GM23338 (cell line): ENCODE data around the gene SENP8. TPM values are rescaled to one million over a fixed set of nuclear protein-coding genes. Genes with fewer than 3 reads are reported as not detected.

Experiments
- ATAC-seq: fragments of 200-7000 bp; cut with Tn5 transposase; 3 replicates; pipeline ENCODE4 v1.9.1; 2020
- DNase-seq: peaks from one replicate; pipeline ENCODE4 v3.0.0-alpha.2; 2015; ENCODE audit warnings: low spot score
- H2AFZ ChIP-seq: fragments of 200-600 bp; sonication (generic); 2 replicates; pipeline ENCODE4 v1.8.0; 2016; ENCODE audit warnings: antibody characterized with exemption, mild to moderate bottlenecking, moderate library complexity
- H3F3A ChIP-seq: fragments of 200-600 bp; sonication (generic); replicated peaks from 2 replicates; pipeline ENCODE4 v1.8.0; 2017; ENCODE audit warnings: antibody characterized with exemption, mixed run types, low read depth
- H3K27ac ChIP-seq: fragments of 200-600 bp; sonication (generic); 2 replicates; pipeline ENCODE4 v1.6.1; 2016; ENCODE audit warnings: low read depth
- H3K27me3 ChIP-seq: fragments of 200-600 bp; sonication (generic); 2 replicates; pipeline ENCODE4 v1.8.0; 2016; ENCODE audit warnings: mild to moderate bottlenecking, mixed run types, moderate library complexity; ENCODE audit not compliant: insufficient read depth
- H3K36me3 ChIP-seq: fragments of 200-600 bp; sonication (generic); 2 replicates; pipeline ENCODE4 v1.8.0; 2016; ENCODE audit warnings: mild to moderate bottlenecking; ENCODE audit not compliant: insufficient read depth
- H3K4me1 ChIP-seq: fragments of 200-600 bp; sonication (generic); 2 replicates; pipeline ENCODE4 v1.8.0; 2016; ENCODE audit warnings: mild to moderate bottlenecking, moderate library complexity; ENCODE audit not compliant: insufficient read depth
- H3K4me2 ChIP-seq: fragments of 200-600 bp; sonication (generic); 2 replicates; pipeline ENCODE4 v1.7.1; 2017; ENCODE audit warnings: mixed run types
- H3K4me3 ChIP-seq: fragments of 200-600 bp; sonication (generic); 2 replicates; pipeline ENCODE4 v1.6.1; 2016; ENCODE audit warnings: mixed run types
- H3K79me2 ChIP-seq: fragments of 200-600 bp; sonication (generic); replicated peaks from 2 replicates; pipeline ENCODE4 v1.8.0; 2017; ENCODE audit warnings: mild to moderate bottlenecking; ENCODE audit not compliant: insufficient read depth
- H3K9me2 ChIP-seq: fragments of 200-600 bp; sonication (generic); 2 replicates; pipeline ENCODE4 v1.8.0; 2017; ENCODE audit not compliant: insufficient read depth
- H4K20me1 ChIP-seq: fragments of 200-600 bp; sonication (generic); replicated peaks from 2 replicates; pipeline ENCODE4 v1.8.0; 2017; ENCODE audit warnings: mild to moderate bottlenecking; ENCODE audit not compliant: insufficient read depth
- H3K27ac Mint-ChIP-seq: 2 replicates; pipeline ENCODE4 v1.8.0; 2020; ENCODE audit warnings: inconsistent platforms, mild to moderate bottlenecking, moderate library complexity, mixed read lengths
- H3K27me3 Mint-ChIP-seq: 3 replicates; pipeline ENCODE4 v1.8.0; 2022; ENCODE audit warnings: low read depth, mild to moderate bottlenecking, moderate library complexity, mixed read lengths, inconsistent platforms; ENCODE audit not compliant: insufficient read depth, poor library complexity
- H3K36me3 Mint-ChIP-seq: 3 replicates; pipeline ENCODE4 v1.8.0; 2021; ENCODE audit warnings: low read depth, mild to moderate bottlenecking, inconsistent platforms, moderate library complexity, mixed read lengths
- H3K4me1 Mint-ChIP-seq: 3 replicates; pipeline ENCODE4 v1.8.0; 2020; ENCODE audit warnings: mild to moderate bottlenecking, inconsistent platforms, mixed read lengths
- H3K4me3 Mint-ChIP-seq: 3 replicates; pipeline ENCODE4 v1.8.0; 2021; ENCODE audit warnings: moderate library complexity, mild to moderate bottlenecking, inconsistent platforms, mixed read lengths
- H3K9me3 Mint-ChIP-seq: 3 replicates; pipeline ENCODE4 v1.8.0; 2020; ENCODE audit warnings: moderate library complexity, mild to moderate bottlenecking, inconsistent platforms, mixed read lengths
- EZH2phosphoT487 ChIP-seq: fragments of 200-600 bp; sonication (generic); IDR thresholded peaks from one replicate; pipeline ENCODE4 v1.8.1; 2018; ENCODE audit warnings: antibody characterized with exemption; ENCODE audit not compliant: unreplicated experiment
- REST ChIP-seq: IDR thresholded peaks from one replicate; pipeline ENCODE4 v1.6.1; 2018; ENCODE audit warnings: antibody characterized with exemption; ENCODE audit not compliant: unreplicated experiment
- STAT1 ChIP-seq: IDR thresholded peaks from one replicate; pipeline ENCODE4 v1.6.1; 2016; ENCODE audit warnings: antibody characterized with exemption; ENCODE audit not compliant: unreplicated experiment
- ZNF114 ChIP-seq: fragments of 250-450 bp; sonication (Bioruptor Pico); IDR thresholded peaks from 2 replicates; pipeline ENCODE4 v1.5.0; 2020; ENCODE audit warnings: mild to moderate bottlenecking, moderate library complexity
- ZNF331 ChIP-seq: fragments of 250-450 bp; sonication (Bioruptor Pico); IDR thresholded peaks from 2 replicates; pipeline ENCODE4 v1.5.0; 2020; ENCODE audit warnings: low read depth, mild to moderate bottlenecking, moderate library complexity
- polyA plus RNA-seq: library from polyadenylated mRNA; unstranded; fragments of >200 nt; fragmentation: Nextera tagmentation; extraction: Ambion mirVana; gene quantifications from 2 replicates; pipeline ENCODE4 v1.2.1, GENCODE V29; 2016
- total RNA-seq: library from RNA; depleted of rRNA; stranded (reverse); fragments of >200 nt; shearing (Covaris generic); gene quantifications from 2 replicates; pipeline ENCODE4 v1.2.3, GENCODE V29; 2014
- TF ChIP-seq, protein P1 (sequence below), 2 experiments: fragments of 200-600 bp in 1 of 2; sonication (generic) in 1 of 2; conservative IDR thresholded peaks; 2 replicates each; pipeline versions ENCODE4 v1.5.1 to v1.6.1; 2016 to 2017; ENCODE audit warnings: antibody characterized with exemption in 2 of 2, low read depth in 2 of 2, mild to moderate bottlenecking in 2 of 2, moderate library complexity in 1 of 2

Gene SENP8
- total and polyA plus RNA-seq, 2 experiments from 2014 or later: 3.1 to 7.7 TPM

DNA sequence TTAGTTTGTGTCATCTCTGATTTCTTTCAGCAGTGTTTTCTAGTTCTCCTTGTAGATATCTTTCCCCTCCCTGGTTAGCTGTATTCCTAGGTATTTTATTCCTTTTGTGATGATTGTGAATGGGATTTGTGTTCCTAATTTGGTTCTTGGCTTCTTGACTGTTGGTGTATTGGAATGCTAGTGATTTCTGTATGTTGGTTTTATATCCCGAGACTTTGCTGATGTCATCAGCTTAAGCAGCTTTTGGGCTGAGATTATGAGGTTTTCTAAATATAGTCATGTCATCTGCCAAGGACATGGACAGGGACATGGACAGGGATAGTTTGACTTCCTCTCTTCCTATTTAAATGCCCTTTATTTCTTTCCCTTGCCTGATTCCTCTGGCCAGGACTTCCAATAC is 36.0 kb upstream of the SENP8 start:
- no peaks in the 10 kb centered on the region for H3K27me3 Mint-ChIP-seq
- no peak for DNase-seq
- H3K36me3 ChIP-seq: no peaks in the 10 kb centered on the region
- no peak overlapping the region for H3K27ac Mint-ChIP-seq
- no peak overlapping the region for H3K27ac ChIP-seq
- no peak overlapping the region for H3K4me3 ChIP-seq
- 0 out of 2 replicates have a peak, but pooled peaks cover 12% of the 10 kb centered on the region for H4K20me1 ChIP-seq
- TF ChIP-seq ZNF114 (CRISPR knock-in tag) (no peak), EZH2phosphoT487 (no peak), REST (no peak), ZNF331 (CRISPR knock-in tag) (no peak)
- TF ChIP-seq, protein P1, sequence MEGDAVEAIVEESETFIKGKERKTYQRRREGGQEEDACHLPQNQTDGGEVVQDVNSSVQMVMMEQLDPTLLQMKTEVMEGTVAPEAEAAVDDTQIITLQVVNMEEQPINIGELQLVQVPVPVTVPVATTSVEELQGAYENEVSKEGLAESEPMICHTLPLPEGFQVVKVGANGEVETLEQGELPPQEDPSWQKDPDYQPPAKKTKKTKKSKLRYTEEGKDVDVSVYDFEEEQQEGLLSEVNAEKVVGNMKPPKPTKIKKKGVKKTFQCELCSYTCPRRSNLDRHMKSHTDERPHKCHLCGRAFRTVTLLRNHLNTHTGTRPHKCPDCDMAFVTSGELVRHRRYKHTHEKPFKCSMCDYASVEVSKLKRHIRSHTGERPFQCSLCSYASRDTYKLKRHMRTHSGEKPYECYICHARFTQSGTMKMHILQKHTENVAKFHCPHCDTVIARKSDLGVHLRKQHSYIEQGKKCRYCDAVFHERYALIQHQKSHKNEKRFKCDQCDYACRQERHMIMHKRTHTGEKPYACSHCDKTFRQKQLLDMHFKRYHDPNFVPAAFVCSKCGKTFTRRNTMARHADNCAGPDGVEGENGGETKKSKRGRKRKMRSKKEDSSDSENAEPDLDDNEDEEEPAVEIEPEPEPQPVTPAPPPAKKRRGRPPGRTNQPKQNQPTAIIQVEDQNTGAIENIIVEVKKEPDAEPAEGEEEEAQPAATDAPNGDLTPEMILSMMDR (conservative IDR thresholded peaks at IDR 0.05; ENCODE audit: low read depth in 2 of 2): no peak
- no peak overlapping the region for H3K4me3 Mint-ChIP-seq
- no peaks in the 10 kb centered on the region; the same call in 1 of the 2 replicates for H3K9me2 ChIP-seq
- peaks cover 9% of the 10 kb centered on the region; the same call in 2 of the 3 replicates for H3K9me3 Mint-ChIP-seq
- no peaks in the 10 kb centered on the region for H3F3A ChIP-seq
- no peak for ATAC-seq
- no peaks in the 10 kb centered on the region for H3K79me2 ChIP-seq
- H3K4me1 ChIP-seq: no peaks in the 10 kb centered on the region
- peaks cover 6% of the 10 kb centered on the region; the same call in 2 of the 3 replicates for H3K36me3 Mint-ChIP-seq
- H3K4me2 ChIP-seq: no peak overlapping the region
- no peaks in the 10 kb centered on the region for H3K27me3 ChIP-seq
- no peaks in the 10 kb centered on the region for H3K4me1 Mint-ChIP-seq
- H2AFZ ChIP-seq: no peak overlapping the region

DNA sequence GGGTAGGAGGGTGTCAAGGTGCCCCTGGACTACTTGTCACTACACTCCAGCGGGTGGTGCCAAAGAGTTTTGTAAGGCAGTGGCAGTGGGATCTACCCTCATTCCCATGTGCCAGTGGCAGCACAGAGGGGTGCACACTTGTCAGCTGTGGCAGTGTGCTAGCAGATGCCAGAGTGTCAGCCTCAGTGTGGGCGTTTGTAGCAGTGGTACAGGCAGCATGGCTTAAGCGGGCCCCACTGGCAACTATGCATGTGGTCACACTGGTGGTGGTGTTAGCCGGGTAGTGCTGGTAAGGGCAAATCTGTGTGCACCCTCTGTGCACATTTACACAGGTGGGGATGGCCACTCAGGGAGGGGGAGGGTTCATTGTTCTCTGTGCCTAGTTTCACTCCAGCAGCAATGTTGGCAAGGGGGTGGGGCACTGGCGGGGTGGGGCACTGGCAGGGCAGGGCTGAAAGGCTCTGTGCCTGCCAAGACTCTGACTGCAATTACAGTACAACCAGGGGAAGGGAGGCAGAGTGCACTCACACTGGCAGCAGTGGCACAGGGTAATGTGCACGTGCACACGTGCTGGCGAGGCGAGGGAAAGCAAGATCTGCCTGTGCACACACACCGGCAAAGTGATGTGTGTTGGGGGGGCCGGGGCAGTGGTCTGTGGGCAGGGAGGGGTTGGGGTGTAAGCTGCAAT is 32.0 kb upstream of the SENP8 start:
- H3K27ac Mint-ChIP-seq: no peak overlapping the region
- TF ChIP-seq, protein P1 (conservative IDR thresholded peaks at IDR 0.05; ENCODE audit: low read depth in 2 of 2): peak in 1 of 2 experiments; percentile 27; a peak in 2 of 4 replicates
- TF ChIP-seq STAT1: no peak
- no peaks in the 10 kb centered on the region for H3K36me3 ChIP-seq
- H3K27ac ChIP-seq: no peak overlapping the region
- H3K9me3 Mint-ChIP-seq: peaks cover 9% of the 10 kb centered on the region; the same call in 2 of the 3 replicates
- peaks cover 6% of the 10 kb centered on the region; the same call in 2 of the 3 replicates for H3K36me3 Mint-ChIP-seq
- ATAC-seq (no peak), DNase-seq (no peak)
- H3K79me2 ChIP-seq: 0 out of 2 replicates have a peak, but pooled peaks cover 3% of the 10 kb centered on the region
- H3K4me1 ChIP-seq: no peaks in the 10 kb centered on the region
- H3K27me3 Mint-ChIP-seq: peaks cover 2% of the 10 kb centered on the region
- H2AFZ ChIP-seq: no peak overlapping the region
- no peaks in the 10 kb centered on the region for H3F3A ChIP-seq
- no peak overlapping the region for H3K4me3 ChIP-seq
- H3K9me2 ChIP-seq: no peaks in the 10 kb centered on the region; the same call in 1 of the 2 replicates
- H3K4me2 ChIP-seq: no peak overlapping the region
- no peaks in the 10 kb centered on the region for H3K27me3 ChIP-seq
- H3K4me1 Mint-ChIP-seq: no peaks in the 10 kb centered on the region
- no peak overlapping the region for H3K4me3 Mint-ChIP-seq
- H4K20me1 ChIP-seq: 0 out of 2 replicates have a peak, but pooled peaks cover 4% of the 10 kb centered on the region
